ENCODE data around the gene GRAPL. TPM values are rescaled to one million over a fixed set of nuclear protein-coding genes. Genes with fewer than 3 reads are reported as not detected.
A peak's percentile ranks its signal among the peaks of the same experiment; 100 is the strongest.
"Not testable (repeated sequence)": the region's sequence is repeated elsewhere in the genome, so short reads cannot be mapped to it uniquely, and the experiment has no call there.

Gene GRAPL
- total and polyA plus RNA-seq, 3 experiments from 2014 or later, result 1.1 to 3.7 (median 2.6) TPM

- H3K27me3 ChIP-seq (ENCODE audit: insufficient read depth, low read length, poor library complexity, severe bottlenecking); H3K36me3 ChIP-seq (ENCODE audit: insufficient read depth, low read length); H3K27me3 Mint-ChIP-seq; H3K27ac ChIP-seq (ENCODE audit: low read depth, low read length); H3K4me3 ChIP-seq (ENCODE audit: low read length); H3K36me3 Mint-ChIP-seq; H3K4me1 Mint-ChIP-seq; CTCF ChIA-PET; H3K9me3 ChIP-seq (ENCODE audit: low read length); H3K4me1 ChIP-seq (ENCODE audit: insufficient read depth, low read length); H3K9me3 Mint-ChIP-seq; POLR2A ChIA-PET: not testable (repeated sequence)
- Mint-ChIP-seq H3K27ac (peak overlapping the region in 6 of 8 donors; percentile 48 to 97 (median 84)), H3K4me3 (peak overlapping the region; percentile 74 to 90 (median 86))
- DNase-seq, result peak; percentile 46 to 69 (median 58)
Measured at GRCh38 chr17:19111111-19111711, 16.2 kb upstream of the GRAPL start.

DNA sequence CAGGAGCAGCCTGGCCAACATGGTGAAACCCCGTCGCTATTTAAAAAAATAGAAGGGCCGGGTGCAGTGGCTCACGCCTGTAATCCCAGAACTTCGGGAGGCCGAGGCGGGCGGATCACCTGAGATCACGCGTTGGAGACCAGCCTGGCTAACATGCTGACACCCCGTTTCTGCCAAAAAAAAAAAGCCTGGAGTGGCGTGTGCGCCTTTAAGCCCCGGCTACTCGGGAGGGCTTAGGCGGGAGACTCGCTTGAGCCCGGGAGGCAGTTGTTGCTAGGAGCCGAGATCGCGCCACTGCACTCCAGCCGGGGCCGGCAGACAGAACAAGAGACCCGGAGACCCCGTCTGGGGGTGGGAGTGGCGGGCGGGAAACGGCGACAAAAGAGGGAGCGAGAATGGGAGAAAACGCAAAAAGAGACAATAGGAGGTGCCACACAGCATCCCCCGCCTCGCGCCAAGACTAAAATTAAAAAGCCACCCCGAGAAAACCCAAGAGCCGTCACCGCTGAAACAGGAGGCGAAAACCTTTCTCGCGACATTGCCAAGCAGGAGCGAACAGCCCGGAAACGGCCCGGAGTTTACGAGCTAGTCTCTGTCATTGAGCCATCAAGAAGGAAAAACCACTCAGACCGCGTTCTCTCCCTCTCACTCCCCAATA lies 15.5 kb upstream of the GRAPL start:
- CTCF ChIA-PET; POLR2A ChIA-PET; H3K27ac ChIP-seq (ENCODE audit: low read depth, low read length): not testable (repeated sequence)

GRCh38 chr17:19112459-19112826 lies 14.9 kb upstream of the GRAPL start:
- H3K27me3 Mint-ChIP-seq; CTCF ChIA-PET; H3K36me3 Mint-ChIP-seq; H3K9me3 Mint-ChIP-seq; H3K4me3 ChIP-seq (ENCODE audit: low read length); H3K4me1 Mint-ChIP-seq; H3K4me1 ChIP-seq (ENCODE audit: insufficient read depth, low read length); H3K36me3 ChIP-seq (ENCODE audit: insufficient read depth, low read length); POLR2A ChIA-PET; H3K27ac ChIP-seq (ENCODE audit: low read depth, low read length); H3K27me3 ChIP-seq (ENCODE audit: insufficient read depth, low read length, poor library complexity, severe bottlenecking); H3K9me3 ChIP-seq (ENCODE audit: low read length): not testable (repeated sequence)
- peak in 1 of 5 donors; percentile 7 for DNase-seq
- H3K4me3 Mint-ChIP-seq, result peak overlapping the region in 4 of 7 donors; percentile 23 to 89 (median 82)
- H3K27ac Mint-ChIP-seq, result peak overlapping the region in 1 of 8 donors; percentile 97

More for the DNA sequence above, 15.5 kb upstream of the GRAPL start:
- H3K36me3 Mint-ChIP-seq; H3K27me3 ChIP-seq (ENCODE audit: insufficient read depth, low read length, poor library complexity, severe bottlenecking); H3K4me3 ChIP-seq (ENCODE audit: low read length); H3K27me3 Mint-ChIP-seq; H3K9me3 ChIP-seq (ENCODE audit: low read length); H3K9me3 Mint-ChIP-seq; H3K36me3 ChIP-seq (ENCODE audit: insufficient read depth, low read length); H3K4me1 Mint-ChIP-seq; H3K4me1 ChIP-seq (ENCODE audit: insufficient read depth, low read length): not testable (repeated sequence)
- DNase-seq, result peak in 4 of 5 donors; percentile 22 to 79 (median 64)
- Mint-ChIP-seq H3K4me3 (peak overlapping the region; percentile 74 to 90 (median 79)), H3K27ac (peak overlapping the region in 7 of 8 donors; percentile 32 to 97 (median 89))

- H3K9me3 ChIP-seq (ENCODE audit: low read length); H3K4me3 ChIP-seq (ENCODE audit: low read length); H3K4me1 Mint-ChIP-seq; H3K27ac Mint-ChIP-seq; H3K4me1 ChIP-seq (ENCODE audit: insufficient read depth, low read length); H3K27me3 Mint-ChIP-seq; H3K36me3 Mint-ChIP-seq; DNase-seq; H3K27ac ChIP-seq (ENCODE audit: low read depth, low read length); H3K4me3 Mint-ChIP-seq; POLR2A ChIA-PET; H3K36me3 ChIP-seq (ENCODE audit: insufficient read depth, low read length); H3K9me3 Mint-ChIP-seq; CTCF ChIA-PET; H3K27me3 ChIP-seq (ENCODE audit: insufficient read depth, low read length, poor library complexity, severe bottlenecking): not testable (repeated sequence)
Measured at GRCh38 chr17:19118695-19119094, 8.7 kb upstream of the GRAPL start.

GRCh38 chr17:19125289-19125688 lies 2.1 kb upstream of the GRAPL start:
- H3K9me3 Mint-ChIP-seq; H3K27ac ChIP-seq (ENCODE audit: low read depth, low read length); H3K27ac Mint-ChIP-seq; H3K4me3 ChIP-seq (ENCODE audit: low read length); POLR2A ChIA-PET; H3K4me1 Mint-ChIP-seq; H3K9me3 ChIP-seq (ENCODE audit: low read length); H3K4me3 Mint-ChIP-seq; CTCF ChIA-PET; DNase-seq; H3K36me3 ChIP-seq (ENCODE audit: insufficient read depth, low read length); H3K27me3 ChIP-seq (ENCODE audit: insufficient read depth, low read length, poor library complexity, severe bottlenecking); H3K4me1 ChIP-seq (ENCODE audit: insufficient read depth, low read length); H3K27me3 Mint-ChIP-seq; H3K36me3 Mint-ChIP-seq: not testable (repeated sequence)

GRCh38 chr17:19129500-19129899 lies 2.1 kb downstream of the GRAPL start:
- POLR2A ChIA-PET; H3K9me3 Mint-ChIP-seq; H3K9me3 ChIP-seq (ENCODE audit: low read length); DNase-seq; H3K4me3 Mint-ChIP-seq; H3K4me3 ChIP-seq (ENCODE audit: low read length); H3K27ac ChIP-seq (ENCODE audit: low read depth, low read length); H3K36me3 Mint-ChIP-seq; H3K27me3 Mint-ChIP-seq; H3K27me3 ChIP-seq (ENCODE audit: insufficient read depth, low read length, poor library complexity, severe bottlenecking); H3K36me3 ChIP-seq (ENCODE audit: insufficient read depth, low read length); H3K4me1 Mint-ChIP-seq; CTCF ChIA-PET; H3K4me1 ChIP-seq (ENCODE audit: insufficient read depth, low read length); H3K27ac Mint-ChIP-seq: not testable (repeated sequence)

GRCh38 chr17:19131108-19131507 lies 3.7 kb downstream of the GRAPL start:
- H3K9me3 ChIP-seq (ENCODE audit: low read length); H3K4me1 Mint-ChIP-seq; H3K4me3 Mint-ChIP-seq; DNase-seq; H3K27ac ChIP-seq (ENCODE audit: low read depth, low read length); H3K27me3 Mint-ChIP-seq; POLR2A ChIA-PET; H3K36me3 Mint-ChIP-seq; H3K4me3 ChIP-seq (ENCODE audit: low read length); H3K4me1 ChIP-seq (ENCODE audit: insufficient read depth, low read length); H3K9me3 Mint-ChIP-seq; H3K36me3 ChIP-seq (ENCODE audit: insufficient read depth, low read length); H3K27ac Mint-ChIP-seq; H3K27me3 ChIP-seq (ENCODE audit: insufficient read depth, low read length, poor library complexity, severe bottlenecking); CTCF ChIA-PET: not testable (repeated sequence)

DNA sequence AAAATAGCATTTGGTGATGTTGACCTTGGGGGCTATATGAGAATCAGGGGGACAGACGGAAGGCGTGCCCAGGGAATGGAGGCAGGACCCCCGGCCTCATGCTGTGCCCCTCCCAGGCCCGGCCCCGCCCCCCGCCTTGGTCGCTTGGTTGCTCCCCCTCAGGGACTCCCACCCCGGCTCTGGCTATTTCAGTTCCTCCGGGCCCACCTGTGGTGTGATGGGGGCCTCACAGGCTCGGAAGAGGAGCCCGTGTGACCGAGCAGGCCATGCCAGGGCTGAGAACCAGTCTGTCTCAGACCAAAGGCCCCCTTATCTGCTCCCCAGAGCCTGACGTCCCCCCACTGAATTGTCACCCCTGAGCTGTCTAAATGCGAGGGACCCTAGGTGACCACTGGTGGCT lies 4.4 kb downstream of the GRAPL start:
- H3K27me3 ChIP-seq (ENCODE audit: insufficient read depth, low read length, poor library complexity, severe bottlenecking); H3K9me3 Mint-ChIP-seq: not testable (repeated sequence)

DNA sequence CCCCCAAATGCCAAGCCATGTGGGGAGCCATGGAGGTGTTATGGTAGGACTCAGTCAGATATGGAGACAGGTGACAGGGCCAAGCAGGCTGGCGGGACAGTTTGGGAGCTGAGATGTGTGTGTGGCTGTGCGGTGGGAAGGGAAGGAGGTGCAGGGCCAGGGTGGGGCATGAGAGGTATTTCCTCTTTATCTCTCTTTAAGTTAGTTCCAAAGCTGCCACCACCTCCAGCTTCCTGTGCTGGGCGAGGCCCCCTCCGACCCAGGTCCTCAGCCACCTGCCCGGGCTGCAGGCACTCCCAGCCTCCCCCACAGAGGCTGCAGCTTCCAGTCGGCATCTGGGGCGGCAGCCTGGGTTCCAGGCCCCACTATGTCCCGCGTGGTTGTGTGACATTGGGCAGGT lies 6.4 kb downstream of the GRAPL start:
- CTCF ChIA-PET, POLR2A ChIA-PET: not testable (repeated sequence)

More for the DNA sequence above, 4.4 kb downstream of the GRAPL start:
- DNase-seq; H3K9me3 ChIP-seq (ENCODE audit: low read length); H3K4me1 ChIP-seq (ENCODE audit: insufficient read depth, low read length); H3K36me3 Mint-ChIP-seq; H3K27ac ChIP-seq (ENCODE audit: low read depth, low read length); H3K4me1 Mint-ChIP-seq; POLR2A ChIA-PET; H3K36me3 ChIP-seq (ENCODE audit: insufficient read depth, low read length); CTCF ChIA-PET; H3K4me3 ChIP-seq (ENCODE audit: low read length); H3K27ac Mint-ChIP-seq; H3K27me3 Mint-ChIP-seq; H3K4me3 Mint-ChIP-seq: not testable (repeated sequence)

More for the DNA sequence above, 6.4 kb downstream of the GRAPL start:
- H3K36me3 Mint-ChIP-seq; H3K27me3 ChIP-seq (ENCODE audit: insufficient read depth, low read length, poor library complexity, severe bottlenecking); H3K27ac ChIP-seq (ENCODE audit: low read depth, low read length); H3K4me1 ChIP-seq (ENCODE audit: insufficient read depth, low read length); H3K36me3 ChIP-seq (ENCODE audit: insufficient read depth, low read length); DNase-seq; H3K9me3 Mint-ChIP-seq; H3K27me3 Mint-ChIP-seq; H3K9me3 ChIP-seq (ENCODE audit: low read length); H3K4me3 Mint-ChIP-seq; H3K4me1 Mint-ChIP-seq; H3K4me3 ChIP-seq (ENCODE audit: low read length); H3K27ac Mint-ChIP-seq: not testable (repeated sequence)
